NCI-H524 (cell line): ENCODE measurements around the gene TMEM212.
"Not testable (repeated sequence)": the region's sequence is repeated elsewhere in the genome, so short reads cannot be mapped to it uniquely, and the experiment has no call there.

Source experiments
- DNase-seq, 2 experiments: peaks; one replicate each; lab custom pipeline; 2025; lab: John Stamatoyannopoulos, UW

Gene TMEM212

GRCh38 chr3:171858770-171859169, 15.6 kb downstream of the TMEM212 start:
- DNase-seq, result not testable (repeated sequence)

GRCh38 chr3:171860830-171861535, 17.8 kb downstream of the TMEM212 start:
- DNase-seq, result no peak

- DNase-seq, result no peak
These were observed 19.2 kb downstream of the TMEM212 start for GRCh38 chr3:171862392-171862791.

DNA sequence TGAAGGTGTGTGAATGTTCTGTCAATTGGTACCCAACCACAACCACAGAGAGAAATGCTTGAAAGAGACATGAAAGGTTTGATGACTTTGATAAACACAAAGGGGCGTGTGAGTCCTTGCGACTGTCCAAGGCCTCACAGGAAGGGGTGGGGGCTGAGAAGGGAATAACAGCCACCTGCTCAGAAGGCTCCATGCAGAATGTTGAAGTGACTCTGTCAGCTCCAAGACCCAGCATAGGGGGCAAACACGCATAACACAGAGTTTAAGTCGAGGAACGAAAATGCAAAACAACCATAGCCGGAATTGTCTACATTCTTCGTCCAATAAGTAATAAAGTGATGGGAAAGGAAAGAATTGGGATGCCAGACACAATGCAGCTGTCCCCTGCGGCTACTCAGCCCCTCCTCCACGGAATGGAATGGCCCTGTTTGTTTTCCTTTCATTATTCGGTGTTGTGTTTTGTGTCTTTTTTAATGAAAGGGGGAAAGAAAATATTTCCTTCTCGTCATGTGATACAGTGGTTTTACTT, 19.9 kb downstream of the TMEM212 start:
- no peak for DNase-seq

DNA sequence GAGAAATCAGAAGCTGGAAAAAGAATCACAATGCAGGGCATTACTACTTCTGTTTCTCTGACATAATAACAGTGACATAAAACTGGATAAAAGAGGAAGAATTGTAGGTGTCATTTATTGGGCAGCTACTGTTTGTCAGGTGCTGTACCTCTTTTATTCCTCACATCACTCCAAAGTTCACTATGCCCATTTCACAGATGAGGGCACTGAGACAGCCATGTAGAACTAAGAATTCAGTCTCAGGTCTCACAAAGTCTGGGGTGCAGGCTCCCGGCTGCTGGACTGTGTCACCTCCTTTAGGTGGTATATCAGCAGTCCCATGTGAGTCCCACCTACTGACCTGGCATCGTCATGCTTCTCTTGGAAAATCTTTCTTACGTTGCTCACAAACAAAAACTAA, 20.8 kb downstream of the TMEM212 start:
- no peak for DNase-seq

DNA sequence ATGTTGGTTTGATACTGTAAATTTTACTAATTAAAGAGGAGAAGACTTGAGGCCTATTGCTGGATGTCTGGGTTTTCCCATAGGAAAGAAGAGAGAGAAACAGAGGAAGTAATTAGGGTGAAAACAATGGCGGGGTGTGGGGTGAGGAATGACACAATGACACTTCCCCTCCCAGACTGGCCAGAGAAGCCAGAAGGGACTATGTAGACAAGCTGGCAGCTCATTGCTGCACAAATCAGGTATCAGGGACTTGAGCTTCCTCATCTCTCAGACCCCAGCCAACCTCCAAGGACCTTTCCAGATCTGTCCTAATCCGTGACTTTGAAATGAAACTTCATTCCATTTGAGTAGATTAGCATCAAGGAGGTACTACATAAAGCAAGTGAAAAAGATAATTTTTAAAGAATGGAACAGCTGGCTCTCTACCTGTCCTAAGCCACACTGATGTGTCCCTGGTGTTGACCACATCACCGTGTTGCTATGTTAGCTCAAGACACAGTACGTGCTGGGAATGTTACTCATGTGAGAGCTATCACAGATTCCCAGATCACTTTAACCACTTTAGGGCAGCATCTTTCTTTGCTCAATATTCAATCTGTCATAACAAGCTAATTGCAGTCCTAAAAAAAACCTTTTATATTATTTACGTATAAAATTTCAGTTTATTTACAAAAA, 22.2 kb downstream of the TMEM212 start:
- DNase-seq, result no peak

DNA sequence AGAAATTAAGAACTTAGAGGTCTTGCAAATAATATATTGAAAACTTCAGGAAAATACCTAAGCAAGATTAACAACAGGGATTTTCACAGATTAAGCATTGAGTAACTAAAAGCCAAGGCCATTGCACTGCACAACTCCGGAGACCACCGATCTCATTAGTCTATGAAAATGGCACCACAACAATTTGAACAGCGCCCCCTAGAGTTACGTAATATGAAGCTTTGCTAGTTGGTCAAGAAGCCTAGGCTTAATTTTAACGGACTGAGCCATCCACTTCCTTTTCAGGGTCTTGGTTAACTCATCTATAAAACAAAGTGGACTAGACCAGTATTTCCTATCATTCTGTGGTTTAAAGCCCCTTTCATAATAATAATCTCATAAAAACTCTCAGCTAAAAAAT, 24.8 kb downstream of the TMEM212 start:
- no peak for DNase-seq

GRCh38 chr3:171871392-171872274, 28.5 kb downstream of the TMEM212 start:
- DNase-seq, result no peak

- DNase-seq, result no peak
These were observed 30.4 kb downstream of the TMEM212 start for GRCh38 chr3:171873580-171873979.

GRCh38 chr3:171874251-171874681, 31.1 kb downstream of the TMEM212 start:
- DNase-seq, result no peak

DNA sequence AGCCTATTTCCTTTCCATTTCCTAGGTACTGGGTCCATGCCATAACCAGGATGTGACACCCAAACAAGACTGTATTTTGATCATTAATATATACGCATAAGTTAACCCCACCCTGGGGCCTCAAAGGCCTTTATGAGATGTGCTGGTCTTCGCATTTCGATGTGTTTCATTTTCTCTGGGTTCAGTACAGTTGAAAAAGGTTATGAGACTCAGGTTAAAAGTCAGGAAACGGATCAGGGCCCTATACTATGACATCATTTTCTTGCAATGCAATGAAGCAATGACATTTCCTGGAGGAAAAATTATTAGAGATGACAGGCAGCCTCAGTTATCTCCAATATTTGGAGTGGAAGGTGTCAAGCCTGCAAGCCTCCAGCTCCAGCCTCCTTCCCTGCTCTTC, 31.7 kb downstream of the TMEM212 start:
- DNase-seq, result no peak

DNA sequence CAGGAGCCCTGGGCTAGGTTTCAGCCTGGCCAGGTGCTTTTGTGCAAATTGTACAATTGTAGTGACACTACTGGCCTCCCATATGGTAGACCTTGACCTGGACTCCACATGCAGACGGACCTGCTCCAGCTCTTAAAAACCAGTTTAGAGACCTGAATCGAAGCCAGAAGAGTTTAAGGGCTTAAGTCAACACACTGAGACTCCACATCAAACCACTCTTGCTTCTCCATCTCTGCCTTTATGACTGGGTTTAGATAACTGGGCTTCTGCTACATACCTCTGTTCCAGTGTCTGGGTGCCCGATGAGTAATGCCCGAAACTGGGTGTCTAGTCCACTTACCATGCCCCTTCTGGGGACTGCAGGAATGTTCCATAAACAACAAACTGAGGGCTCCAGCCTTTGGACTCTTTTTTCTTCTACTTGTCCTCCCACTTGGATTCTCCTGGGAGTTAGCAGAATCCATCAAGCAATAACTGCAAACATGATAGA, 32.8 kb downstream of the TMEM212 start:
- DNase-seq, result no peak

DNA sequence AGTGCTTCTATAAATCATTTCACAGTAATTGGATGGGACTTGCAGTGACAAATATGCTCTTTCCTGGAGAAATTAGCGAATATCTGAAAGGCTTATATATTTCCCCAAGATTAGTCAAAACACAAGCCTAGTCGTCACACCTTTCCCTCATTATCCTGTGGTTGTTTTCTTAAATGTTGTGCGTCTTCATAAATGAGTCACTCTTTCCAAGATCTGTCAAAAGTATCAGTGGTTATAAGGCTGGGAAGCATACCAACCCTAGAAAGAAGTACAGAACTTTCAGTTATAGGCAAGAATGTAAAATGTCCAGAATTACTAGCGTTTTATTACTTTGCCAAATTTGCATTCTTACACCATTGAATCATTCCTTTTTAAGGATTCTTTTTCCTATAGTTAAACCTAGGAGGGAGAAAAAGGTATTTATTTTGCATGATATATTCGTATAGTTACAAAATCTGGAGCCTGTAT, 33.6 kb downstream of the TMEM212 start:
- DNase-seq, result no peak

GRCh38 chr3:171878461-171879225, 35.5 kb downstream of the TMEM212 start:
- no peak for DNase-seq

GRCh38 chr3:171879472-171879871, 36.3 kb downstream of the TMEM212 start:
- DNase-seq, result no peak

DNA sequence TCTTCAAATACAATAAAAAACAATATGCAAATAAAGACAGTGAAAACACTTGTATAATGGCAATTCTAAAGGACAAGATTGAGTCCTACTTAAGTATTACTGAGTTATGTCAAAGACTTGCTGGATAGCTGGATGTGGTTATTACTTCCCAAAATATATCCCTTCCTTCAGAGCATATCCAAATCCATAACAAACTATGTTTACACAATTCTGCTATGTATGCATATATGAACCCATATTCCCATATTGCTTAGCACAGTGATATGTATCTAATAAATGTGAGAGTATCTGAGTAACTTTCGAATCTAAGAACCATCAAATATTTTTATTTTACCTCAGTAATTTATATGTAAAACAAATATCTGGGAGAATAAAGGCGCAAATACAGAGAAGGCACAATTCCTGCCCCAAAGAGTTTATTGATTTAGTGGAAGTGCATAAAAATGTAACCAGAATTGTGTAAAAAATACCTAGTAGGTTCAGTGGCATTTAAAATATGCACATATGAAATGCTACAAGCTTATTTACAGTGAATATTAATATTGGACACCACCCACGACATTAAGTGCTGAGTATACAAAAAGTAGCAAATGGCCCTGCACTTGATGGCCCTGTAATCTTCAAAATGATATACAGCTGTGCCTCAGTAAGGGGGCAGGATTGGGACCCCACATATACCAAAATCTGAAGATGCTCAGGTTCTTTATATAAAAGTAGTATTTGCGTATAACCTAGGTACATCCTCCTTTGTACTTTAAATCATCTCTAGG, 37.1 kb downstream of the TMEM212 start:
- no peak for DNase-seq

- DNase-seq, result no peak
These were observed 38.1 kb downstream of the TMEM212 start for GRCh38 chr3:171881251-171881650.

- no peak for DNase-seq
These were observed 40.2 kb downstream of the TMEM212 start for GRCh38 chr3:171883257-171883892.

DNA sequence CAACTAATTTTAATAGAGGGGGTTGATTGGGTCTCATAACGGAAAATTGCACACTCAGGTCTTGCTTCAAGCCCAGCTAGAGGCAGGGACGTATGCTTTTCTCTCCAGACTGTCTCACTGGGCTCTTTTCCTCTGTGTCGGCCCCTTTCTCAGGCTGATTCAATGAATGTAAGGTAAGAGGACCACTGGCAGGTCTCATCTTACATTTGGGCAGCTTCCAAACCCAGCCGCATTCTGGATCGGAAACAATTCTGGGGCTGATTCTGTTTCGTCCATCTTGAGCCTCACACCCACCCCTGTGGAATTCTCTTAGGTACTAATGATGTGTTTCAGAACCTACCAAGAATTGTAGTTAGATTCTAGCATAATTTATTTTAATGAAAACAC, 40.7 kb downstream of the TMEM212 start:
- DNase-seq, result no peak

- no peak for DNase-seq
These were observed 45.3 kb downstream of the TMEM212 start for GRCh38 chr3:171888466-171888865.
